GM19351 (cell line): Measurements from ENCODE around the gene PLBD1.

Experiments used
- ATAC-seq: cut with Tn5 transposase; IDR thresholded peaks from one replicate; pipeline ENCODE4 v1.9.1; 2021; ENCODE audit warnings: mild to moderate bottlenecking, moderate library complexity; ENCODE audit not compliant: unreplicated experiment

PLBD1 gene

GRCh38 chr12:14567351-14568162, at the start of gene PLBD1:
Gene PLBD1, minus strand, starts transcription at chr12:14567883. Its CDS starts 187 bp downstream, at chr12:14567696.
- peak; percentile 69 for ATAC-seq

- ATAC-seq: peak; percentile 55
Observed at GRCh38 chr12:14614704-14615121, 47.0 kb upstream of the PLBD1 start.

GRCh38 chr12:14613718-14614117, 46.0 kb upstream of the PLBD1 start:
- ATAC-seq: peak; percentile 90

- ATAC-seq: no peak
Observed at GRCh38 chr12:14612898-14613445, 45.3 kb upstream of the PLBD1 start.

GRCh38 chr12:14612250-14612649, 44.6 kb upstream of the PLBD1 start:
- ATAC-seq: no peak

GRCh38 chr12:14611640-14612203, 44.0 kb upstream of the PLBD1 start:
- no peak for ATAC-seq

GRCh38 chr12:14607568-14607967, 39.9 kb upstream of the PLBD1 start:
- ATAC-seq: no peak

GRCh38 chr12:14605401-14605989, 37.8 kb upstream of the PLBD1 start:
- no peak for ATAC-seq

GRCh38 chr12:14601692-14602478, 34.2 kb upstream of the PLBD1 start:
- no peak for ATAC-seq

- ATAC-seq: no peak
Observed at GRCh38 chr12:14597480-14597879, 29.8 kb upstream of the PLBD1 start.

- no peak for ATAC-seq
Observed at GRCh38 chr12:14591719-14592118, 24.0 kb upstream of the PLBD1 start.

GRCh38 chr12:14589169-14590004, 21.7 kb upstream of the PLBD1 start:
- no peak for ATAC-seq

- ATAC-seq: no peak
Observed at GRCh38 chr12:14588571-14588970, 20.9 kb upstream of the PLBD1 start.

- ATAC-seq: no peak
Observed at GRCh38 chr12:14578646-14579045, 11.0 kb upstream of the PLBD1 start.

GRCh38 chr12:14577344-14577743, 9.7 kb upstream of the PLBD1 start:
- peak; percentile 91 for ATAC-seq

- ATAC-seq: no peak
Observed at GRCh38 chr12:14576896-14577295, 9.2 kb upstream of the PLBD1 start.

- no peak for ATAC-seq
Observed at GRCh38 chr12:14575585-14575984, 7.9 kb upstream of the PLBD1 start.

GRCh38 chr12:14573118-14573517, 5.4 kb upstream of the PLBD1 start:
- ATAC-seq: no peak

GRCh38 chr12:14572401-14572800, 4.7 kb upstream of the PLBD1 start:
- no peak for ATAC-seq

- ATAC-seq: no peak
Observed at GRCh38 chr12:14571779-14572178, 4.1 kb upstream of the PLBD1 start.
